KG1 (cell line): ENCODE results near the gene SNAI1.
"Not testable (repeated sequence)": the region's sequence is repeated elsewhere in the genome, so short reads cannot be mapped to it uniquely, and the experiment has no call there.

Source experiments
- DNase-seq: peaks from one replicate; lab custom pipeline; 2025; lab: John Stamatoyannopoulos, UW

SNAI1 gene

DNA sequence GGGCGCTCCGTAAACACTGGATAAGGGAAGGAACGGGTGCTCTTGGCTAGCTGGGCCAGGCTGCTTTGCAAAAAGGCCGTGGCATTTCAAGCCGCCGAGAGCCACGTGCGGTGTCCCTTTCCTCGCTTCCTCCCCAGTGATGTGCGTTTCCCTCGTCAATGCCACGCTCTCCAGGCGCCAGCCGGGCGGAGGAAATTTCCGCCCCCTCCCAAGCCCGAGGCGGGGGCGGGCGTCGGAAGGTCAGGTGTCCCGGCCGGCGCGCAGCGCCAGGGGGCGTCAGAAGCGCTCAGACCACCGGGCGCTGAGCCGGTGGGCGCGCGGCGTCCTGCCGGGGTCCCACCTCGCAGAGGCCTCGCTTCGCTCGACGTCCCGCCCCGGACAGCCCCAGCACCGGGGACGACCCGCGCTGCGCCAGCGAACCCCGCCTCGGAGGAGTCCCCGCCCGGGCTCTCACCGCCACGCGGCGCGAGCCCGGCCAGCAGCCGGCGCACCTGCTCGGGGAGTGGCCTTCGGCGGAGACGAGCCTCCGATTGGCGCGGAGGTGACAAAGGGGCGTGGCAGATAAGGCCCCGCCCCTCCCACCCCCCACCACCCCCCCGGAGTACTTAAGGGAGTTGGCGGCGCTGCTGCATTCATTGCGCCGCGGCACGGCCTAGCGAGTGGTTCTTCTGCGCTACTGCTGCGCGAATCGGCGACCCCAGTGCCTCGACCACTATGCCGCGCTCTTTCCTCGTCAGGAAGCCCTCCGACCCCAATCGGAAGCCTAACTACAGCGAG lies at the start of gene SNAI1:
TSS of gene SNAI1 (plus strand) at position 635 of the 777 bp plus-strand sequence. CDS start at position 715, 80 bp downstream.
- peak; percentile 80 for DNase-seq

GRCh38 chr20:49935746-49936152 lies 47.0 kb upstream of the SNAI1 start:
- no peak for DNase-seq

GRCh38 chr20:49936153-49937026 lies 46.4 kb upstream of the SNAI1 start, which contains the start of gene RNF114:
RNF114 (plus strand) TSS chr20:49936397; CDS start chr20:49936413, 16 bp downstream.
- DNase-seq = peak; percentile 88

GRCh38 chr20:49937027-49937929 lies 45.5 kb upstream of the SNAI1 start:
- no peak for DNase-seq

DNA sequence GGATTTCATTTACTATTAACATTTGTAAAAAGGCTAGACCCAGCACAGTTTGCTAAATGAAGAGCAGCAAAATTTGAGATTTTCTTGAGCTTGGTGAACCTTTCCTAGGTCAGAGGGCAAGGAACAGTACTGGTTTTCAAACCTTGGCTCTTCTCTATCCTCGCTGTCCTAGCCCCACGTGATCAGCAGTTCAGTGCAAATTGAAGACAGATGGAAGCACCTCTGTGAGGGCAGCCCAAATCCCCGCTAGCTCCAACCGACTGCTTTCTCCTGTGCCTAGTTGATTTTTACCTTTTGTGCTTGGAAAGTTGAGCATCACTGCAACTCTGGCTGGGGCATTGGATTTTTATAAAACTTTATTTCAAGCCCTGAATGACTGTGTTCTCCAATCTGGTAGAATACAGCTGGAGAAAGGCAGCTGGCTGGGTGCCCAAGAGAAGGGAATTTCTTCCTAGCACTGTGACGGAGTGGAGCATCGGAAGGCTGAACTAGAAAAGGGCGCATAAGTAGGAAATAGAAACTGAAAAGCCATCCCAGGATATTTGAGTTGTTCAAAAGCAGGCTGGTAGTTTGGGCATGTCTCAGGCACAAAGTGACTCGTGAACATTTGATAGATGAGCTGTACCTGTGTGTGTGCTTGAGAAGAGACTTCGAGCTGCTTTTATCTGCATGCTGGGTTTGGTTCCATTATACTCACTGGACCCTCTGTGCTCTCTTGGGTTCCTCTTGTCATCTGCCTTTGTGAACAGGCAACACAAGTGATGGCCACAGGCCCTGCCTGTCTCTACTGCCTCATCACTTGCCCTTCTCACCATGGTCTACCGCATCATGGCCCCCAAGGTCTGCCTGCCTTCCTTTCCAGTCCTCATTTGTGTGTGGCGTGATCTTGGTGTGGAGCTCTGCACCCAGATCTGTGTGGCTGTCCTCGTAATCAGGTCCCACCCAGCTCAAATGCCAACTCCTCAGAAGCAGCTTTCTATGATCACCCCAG lies 44.3 kb upstream of the SNAI1 start:
- no peak for DNase-seq

GRCh38 chr20:49941456-49941855 lies 41.3 kb upstream of the SNAI1 start:
- DNase-seq = no peak

- DNase-seq = no peak
These were observed 40.5 kb upstream of the SNAI1 start for GRCh38 chr20:49942303-49942702.

- no peak for DNase-seq
These were observed 39.8 kb upstream of the SNAI1 start for GRCh38 chr20:49942942-49943341.

DNA sequence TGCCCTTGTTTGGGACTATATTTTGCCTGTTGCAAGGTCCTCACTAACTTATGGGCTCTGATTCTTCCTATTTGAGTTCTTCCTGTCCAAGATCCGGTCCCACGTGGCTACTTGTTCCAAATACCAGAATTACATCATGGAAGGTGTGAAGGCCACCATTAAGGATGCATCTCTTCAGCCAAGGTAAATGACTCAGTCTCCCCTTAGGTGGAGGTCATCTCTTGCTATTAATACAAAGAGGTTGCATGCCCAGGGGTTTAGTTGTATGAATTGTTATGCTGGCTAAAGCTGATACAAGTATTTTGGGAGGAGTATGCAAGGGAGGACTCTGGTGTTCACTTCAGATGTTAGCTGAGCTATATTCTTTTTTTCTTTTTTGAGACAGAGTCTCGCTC lies 37.5 kb upstream of the SNAI1 start:
- DNase-seq = no peak

GRCh38 chr20:49945701-49946477 lies 36.9 kb upstream of the SNAI1 start:
- DNase-seq = no peak

DNA sequence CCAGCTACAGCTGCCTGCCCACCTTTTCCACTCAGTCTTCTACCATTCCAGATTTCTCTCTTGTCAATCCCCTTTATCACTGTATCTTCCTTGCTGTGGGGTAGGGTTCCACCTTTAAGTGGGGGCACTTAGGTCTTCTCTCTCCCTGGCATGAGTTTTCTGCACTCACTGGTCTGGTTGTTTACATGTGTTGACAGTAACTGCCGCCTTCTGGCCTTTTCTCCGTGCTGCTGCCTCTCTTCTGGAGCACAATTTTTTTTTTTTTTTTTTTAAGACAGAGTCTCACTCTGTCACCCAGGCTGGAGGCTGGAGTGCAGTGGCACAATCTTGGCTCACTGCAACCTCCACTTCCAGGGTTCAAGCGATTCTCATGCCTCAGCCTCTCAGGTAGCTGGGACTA lies 34.6 kb upstream of the SNAI1 start:
- DNase-seq = no peak

DNA sequence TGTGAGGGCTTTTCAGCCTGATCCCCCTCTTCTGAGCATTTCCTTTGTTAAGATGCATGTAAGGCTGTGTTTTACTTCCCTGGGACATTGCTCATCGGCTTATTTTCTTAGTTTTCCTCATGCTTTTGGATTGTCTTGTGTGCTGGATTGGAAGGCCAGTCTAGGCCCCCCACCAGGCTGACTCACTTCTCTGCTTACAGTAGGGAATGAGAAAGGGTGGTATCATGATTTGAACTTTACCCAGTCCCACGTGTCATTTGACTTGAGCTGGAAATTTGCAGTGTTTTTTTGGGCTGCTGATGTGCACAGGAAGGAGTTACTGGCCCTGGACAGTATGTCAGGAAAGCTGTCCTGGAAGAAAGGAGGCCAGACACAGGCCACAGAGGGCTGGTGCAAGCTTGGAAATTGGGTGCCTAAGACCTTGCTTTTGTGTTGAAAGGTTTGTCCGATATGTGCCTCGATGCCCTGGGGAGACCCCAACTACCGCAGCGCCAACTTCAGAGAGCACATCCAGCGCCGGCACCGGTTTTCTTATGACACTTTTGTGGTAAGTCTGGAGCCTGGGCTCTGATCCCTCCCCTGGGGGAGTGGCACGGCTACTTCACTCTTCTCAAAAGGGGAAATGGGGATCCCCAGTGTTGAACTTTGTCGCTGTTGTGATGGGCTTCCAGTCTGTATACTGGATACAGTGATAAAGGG lies 33.8 kb upstream of the SNAI1 start:
- DNase-seq = no peak

GRCh38 chr20:49951151-49951550 lies 31.6 kb upstream of the SNAI1 start:
- no peak for DNase-seq

DNA sequence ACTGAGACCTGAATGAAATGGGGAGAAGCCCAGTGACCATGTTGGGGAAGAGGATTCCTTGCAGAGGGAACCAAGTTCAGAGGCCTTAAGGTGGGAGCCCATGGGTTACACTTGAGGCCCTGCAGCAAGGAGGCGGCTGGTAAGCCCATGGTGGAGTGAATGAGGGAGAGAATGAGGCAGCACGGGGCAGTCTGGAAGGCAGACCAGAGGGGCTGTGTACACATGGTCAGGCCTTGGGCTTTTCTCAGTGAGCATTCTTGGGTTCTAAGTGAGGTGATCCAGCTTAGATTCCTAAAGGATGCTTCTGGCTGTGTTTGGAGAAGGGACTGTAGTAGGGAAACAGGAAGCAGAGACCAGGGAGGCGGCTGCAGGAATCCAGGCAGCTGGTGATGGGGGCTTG lies 27.6 kb upstream of the SNAI1 start:
- no peak for DNase-seq

DNA sequence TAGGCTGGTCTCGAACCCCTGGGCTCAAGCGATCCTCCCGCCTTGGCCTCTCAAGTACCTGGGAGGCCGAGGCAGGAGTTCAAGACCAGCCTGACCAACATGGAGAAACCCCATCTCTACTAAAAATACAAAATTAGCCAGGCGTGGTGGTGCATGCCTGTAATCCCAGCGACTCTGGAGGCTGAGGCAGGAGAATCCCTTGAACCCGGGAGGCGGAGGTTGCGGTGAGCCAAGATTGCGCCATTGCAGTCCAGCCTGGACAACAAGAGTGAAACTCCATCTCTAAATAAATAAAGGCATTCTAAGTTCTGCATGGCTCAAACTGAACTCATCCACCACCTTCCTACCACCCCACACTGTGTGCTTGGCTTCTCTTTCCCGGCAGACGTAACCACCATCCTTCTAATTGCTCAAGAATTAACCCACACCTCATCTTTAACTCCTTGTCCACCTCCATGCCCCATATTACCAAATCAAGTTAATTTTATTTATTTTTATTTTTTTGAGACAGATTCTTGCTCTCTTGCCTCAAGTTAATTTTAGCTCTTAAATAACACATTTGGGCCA lies 26.9 kb upstream of the SNAI1 start:
- DNase-seq = not testable (repeated sequence)

DNA sequence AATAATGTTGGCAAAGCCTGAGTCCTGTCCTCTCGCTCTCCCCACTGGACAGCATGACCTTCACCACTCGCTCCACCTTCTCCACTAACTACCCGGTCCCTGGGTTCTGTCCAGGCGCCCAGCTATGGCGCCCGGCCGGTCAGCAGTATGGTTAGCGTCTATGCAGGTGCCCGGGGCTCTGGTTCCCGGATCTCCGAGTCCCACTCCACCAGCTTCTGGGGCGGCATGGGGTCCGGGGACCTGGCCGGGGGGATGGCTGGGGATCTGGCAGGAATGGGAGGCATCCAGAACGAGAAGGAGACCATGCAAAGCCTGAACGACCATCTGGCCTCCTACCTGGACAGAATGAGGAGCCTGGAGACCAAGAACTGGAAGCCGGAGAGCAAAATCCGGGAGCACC lies 26.1 kb upstream of the SNAI1 start:
- no peak for DNase-seq

DNA sequence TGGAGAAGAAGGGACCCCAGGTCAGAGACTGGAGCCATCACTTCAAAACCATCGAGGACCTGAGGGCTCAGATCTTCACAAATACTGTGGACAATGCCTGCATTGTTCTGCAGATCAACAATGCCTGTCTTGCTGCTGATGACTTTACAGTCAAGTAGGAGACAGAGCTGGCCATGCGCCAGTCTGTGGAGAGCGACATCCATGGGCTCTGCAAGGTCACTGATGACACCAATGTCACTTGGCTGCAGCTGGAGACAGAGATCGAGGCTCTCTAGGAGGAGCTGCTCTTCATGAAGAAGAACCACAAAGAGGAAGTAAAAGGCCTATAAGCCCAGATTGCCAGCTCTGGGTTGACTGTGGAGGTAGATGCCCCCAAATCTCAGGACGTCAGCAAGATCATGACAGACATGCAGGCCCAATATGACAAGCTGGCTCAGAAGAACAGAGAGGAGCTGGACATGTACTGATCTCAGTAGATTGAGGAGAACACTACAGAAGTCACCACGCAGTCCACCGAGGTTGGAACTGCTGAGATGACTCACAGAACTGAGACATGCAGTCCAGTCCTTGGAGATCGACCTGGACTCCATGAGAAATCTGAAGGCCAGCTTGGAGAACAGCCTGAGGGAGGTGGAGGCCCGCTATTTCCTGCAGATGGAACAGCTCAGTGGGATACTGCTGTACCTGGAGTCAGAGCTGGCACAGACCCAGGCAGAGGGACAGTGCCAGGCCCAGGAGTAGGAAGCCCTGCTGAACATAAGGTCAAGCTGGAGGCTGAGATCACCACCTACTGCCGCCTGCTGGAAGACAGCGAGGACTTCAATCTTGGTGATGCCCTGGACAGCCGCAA lies 25.5 kb upstream of the SNAI1 start:
- DNase-seq = not testable (repeated sequence)

GRCh38 chr20:49961413-49961812 lies 21.4 kb upstream of the SNAI1 start:
- DNase-seq = no peak
